H4 (cell line): ENCODE results near the gene KRTAP12-4. TPM values are rescaled to one million over a fixed set of nuclear protein-coding genes. Genes with fewer than 3 reads are reported as not detected.
"Not testable (repeated sequence)": the region's sequence is repeated elsewhere in the genome, so short reads cannot be mapped to it uniquely, and the experiment has no call there.

Source experiments
- DNase-seq: peaks from one replicate; pipeline ENCODE4 v3.0.0-alpha.2; 2015; ENCODE audit warnings: low spot score
- total RNA-seq: library from RNA; depleted of rRNA; stranded (reverse); fragments of >200 nt; shearing (Covaris generic); gene quantifications from 2 replicates; pipeline ENCODE4 v1.2.3, GENCODE V29; 2014; rRNA removed

Gene KRTAP12-4
- total RNA-seq, 1 experiment from 2014 or later, result not detected

DNA sequence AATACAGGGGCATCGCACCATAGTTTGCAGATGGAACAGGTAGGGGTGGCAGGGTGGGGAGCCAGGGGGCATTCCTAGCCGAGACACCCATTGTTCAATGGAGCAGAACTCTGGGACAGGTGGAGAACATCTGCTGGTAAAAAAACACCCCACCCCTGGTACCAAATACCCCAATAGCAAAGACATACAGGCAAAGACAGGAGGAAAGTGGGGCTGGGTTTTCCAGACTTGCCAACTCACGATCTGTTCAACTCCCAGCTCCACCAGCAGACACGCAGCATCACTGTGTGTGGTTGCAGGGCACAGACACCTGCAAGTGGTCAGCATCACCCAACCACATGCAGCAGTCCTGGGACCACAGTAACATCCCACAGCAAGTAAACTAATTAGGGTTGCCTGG lies 42.9 kb downstream of the KRTAP12-4 start:
- no peak for DNase-seq

DNA sequence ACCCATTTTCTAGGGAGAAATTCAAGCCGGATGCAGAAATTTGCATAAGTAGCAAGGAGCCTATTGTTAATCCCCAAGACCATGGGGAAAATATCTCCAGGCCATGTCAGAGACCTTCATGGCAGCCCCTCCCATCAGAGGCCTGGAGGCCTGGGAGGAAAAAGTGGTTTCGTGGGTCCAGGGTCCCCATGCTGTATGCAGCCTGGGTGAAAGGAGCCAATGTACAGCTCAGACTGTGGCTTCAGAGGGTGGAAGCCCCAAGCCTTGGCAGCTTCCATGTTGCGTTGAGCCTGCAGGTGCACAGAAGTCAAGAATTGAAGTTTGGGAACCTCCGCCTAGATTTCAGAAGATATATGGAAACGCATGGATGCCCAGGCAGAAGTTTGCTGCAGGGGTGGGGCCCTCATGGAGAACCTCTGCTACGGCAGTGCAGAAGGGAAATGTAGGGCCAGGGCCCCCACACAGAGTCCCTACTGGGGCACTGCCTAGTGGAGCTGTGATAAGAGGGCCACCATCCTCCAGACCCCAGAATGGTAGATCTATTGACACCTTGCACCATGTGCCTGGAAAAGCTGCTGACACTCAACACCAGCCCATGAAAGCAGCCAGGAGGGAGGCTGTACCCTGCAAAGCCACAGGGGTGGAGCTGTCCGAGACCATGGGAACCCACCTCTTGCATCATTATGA lies 44.2 kb downstream of the KRTAP12-4 start:
- not testable (repeated sequence) for DNase-seq

DNA sequence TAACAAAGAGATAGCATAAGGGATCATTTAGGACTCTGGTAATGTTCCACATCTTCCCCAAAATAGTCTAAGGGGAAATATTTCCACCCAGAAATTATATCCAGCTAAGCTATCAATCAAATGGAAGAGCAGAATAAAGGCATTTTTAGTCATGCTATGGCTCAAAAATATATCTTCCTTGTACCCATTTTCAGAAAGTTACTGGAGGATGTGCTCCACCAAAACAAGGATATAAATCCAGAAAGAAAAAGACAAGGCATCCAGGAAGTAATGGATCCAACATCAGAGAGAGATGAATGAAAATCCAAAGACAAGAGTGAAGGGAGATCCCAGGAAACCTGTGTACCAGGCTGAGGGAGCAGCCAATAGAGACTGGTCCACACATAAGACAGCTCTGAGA lies 45.3 kb downstream of the KRTAP12-4 start:
- DNase-seq, result no peak

DNA sequence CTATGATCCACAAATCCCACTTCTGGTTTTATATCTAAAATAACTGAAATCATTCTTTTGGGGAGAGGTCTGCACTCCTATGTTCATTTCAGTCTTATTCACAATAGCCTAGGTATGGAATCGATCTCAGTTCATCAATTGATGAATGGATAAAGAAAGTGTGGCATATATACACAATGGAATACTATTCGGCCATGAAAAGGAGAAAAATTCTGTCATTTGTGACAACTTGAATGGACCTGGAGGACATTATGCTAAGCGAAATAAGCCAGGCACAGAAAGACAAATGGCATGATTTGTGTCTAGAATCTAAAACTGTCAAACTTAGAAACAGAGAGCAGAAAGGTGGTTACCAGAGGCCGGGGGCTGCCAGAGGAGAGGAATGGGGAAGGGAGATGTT lies 48.0 kb downstream of the KRTAP12-4 start:
- no peak for DNase-seq

Other genes with a start within 250 kb of the KRTAP12-4 start
- gene LRRC3, start 199.1 kb downstream of the KRTAP12-4 start, total RNA-seq, result 0.37 and 0.52 TPM in 2 replicates
- gene KRTAP10-1, start 114.5 kb downstream of the KRTAP12-4 start, total RNA-seq, result not detected in 2 replicates
- gene KRTAP10-2, start 103.2 kb downstream of the KRTAP12-4 start, total RNA-seq, result not detected in 2 replicates
- not detected in 2 replicates for gene KRTAP10-3, start 95.9 kb downstream of the KRTAP12-4 start, total RNA-seq
- not detected in 2 replicates for gene KRTAP10-4, start 80.9 kb downstream of the KRTAP12-4 start, total RNA-seq
- gene KRTAP10-5, start 74.1 kb downstream of the KRTAP12-4 start, total RNA-seq, result not detected in 2 replicates
- gene KRTAP10-6, start 62.2 kb downstream of the KRTAP12-4 start, total RNA-seq, result not detected in 2 replicates
- gene KRTAP10-7, start 54.1 kb downstream of the KRTAP12-4 start, total RNA-seq, result not detected in 2 replicates
- not detected in 2 replicates for gene KRTAP10-8, start 42.6 kb downstream of the KRTAP12-4 start, total RNA-seq
- gene KRTAP10-9, start 27.6 kb downstream of the KRTAP12-4 start, total RNA-seq, result not detected in 2 replicates
- not detected in 2 replicates for gene KRTAP10-10, start 17.3 kb downstream of the KRTAP12-4 start, total RNA-seq
- not detected in 2 replicates for gene KRTAP10-11, start 8.2 kb downstream of the KRTAP12-4 start, total RNA-seq
- not detected in 2 replicates for gene KRTAP12-3, start 3.3 kb upstream of the KRTAP12-4 start, total RNA-seq
- not detected in 2 replicates for gene KRTAP12-2, start 12.3 kb upstream of the KRTAP12-4 start, total RNA-seq
- gene KRTAP12-1, start 27.5 kb upstream of the KRTAP12-4 start, total RNA-seq, result not detected in 2 replicates
- gene KRTAP10-12, start 42.5 kb upstream of the KRTAP12-4 start, total RNA-seq, result not detected in 2 replicates
- 0.08 TPM in 1 of 2 replicates, not detected in the other for gene TSPEAR, start 56.9 kb upstream of the KRTAP12-4 start, total RNA-seq
- 55.6 and 68.9 TPM in 2 replicates for gene UBE2G2, start 147.2 kb upstream of the KRTAP12-4 start, total RNA-seq
- 155 and 177 TPM in 2 replicates for gene SUMO3, start 163.4 kb upstream of the KRTAP12-4 start, total RNA-seq
- 239 and 246 TPM in 2 replicates for gene PTTG1IP, start 219.0 kb upstream of the KRTAP12-4 start, total RNA-seq